HepG2 (cell line): ENCODE results near the gene ALKBH4. TPM values are rescaled to one million over a fixed set of nuclear protein-coding genes. Genes with fewer than 3 reads are reported as not detected.

ENCODE experiments used
- ATAC-seq: fragments of 200-7000 bp; cut with Tn5 transposase; 3 replicates; pipeline ENCODE4 v1.9.1; 2020; ENCODE audit warnings: mild to moderate bottlenecking, moderate library complexity
- Bru-seq: library from RNA; stranded (reverse); fragments of 400-500 nt; gene quantifications from one replicate; lab custom pipeline; 2021; lab: Mats Ljungman, UMichigan
- BruChase-seq, 2 experiments: library from RNA; stranded (reverse); fragments of 400-500 nt; gene quantifications; one replicate each; lab custom pipeline; 2021; lab: Mats Ljungman, UMichigan
- BruUV-seq: library from RNA; stranded (reverse); fragments of 400-500 nt; replicated peaks from 2 replicates; lab custom pipeline; 2021; lab: Mats Ljungman, UMichigan
- CTCF ChIA-PET: fragments of 300-600 bp; formaldehyde crosslinking; extraction: SDS; loops from one replicate; lab custom pipeline; 2021; ENCODE audit warnings: low total read pairs, inconsistent platforms, low intra/inter-chr PET ratio; lab: Yijun Ruan, JAX
- POLR2A ChIA-PET: fragments of 350-600 bp; sonication (Branson Sonifier 250); formaldehyde crosslinking; loops from one replicate; lab custom pipeline; 2020; ENCODE audit warnings: antibody characterized with exemption, inconsistent platforms; lab: Yijun Ruan, JAX
- DNase-seq: peaks from one replicate; pipeline ENCODE4 v3.0.0-alpha.2; 2015; ENCODE audit warnings: low spot score
- FAIRE-seq: peaks from 3 replicates; lab custom pipeline; 2011; peaks lifted over from hg19 to GRCh38; lab: Jason Lieb, UNC
- H2AFZ ChIP-seq: one replicate; pipeline ENCODE4 v1.6.1; 2011; ENCODE audit warnings: low read length, inconsistent platforms
- H3K27ac ChIP-seq: fragments of 300-600 bp; 3 replicates; pipeline ENCODE4 v1.8.0; 2011; ENCODE audit warnings: mixed run types, mild to moderate bottlenecking, mixed read lengths, low read length, inconsistent platforms; ENCODE audit not compliant: insufficient read depth; ENCODE audit errors: extremely low read length
- H3K27me3 ChIP-seq, 2 experiments: fragments of 200-600 bp in 1 of 2; 2 replicates in 1 of 2; 3 replicates in 1 of 2; pipeline versions ENCODE4 v1.6.0 to v1.8.0; 2011; ENCODE audit warnings: low read length in 2 of 2, mild to moderate bottlenecking in 2 of 2, moderate library complexity in 2 of 2, inconsistent platforms in 1 of 2; ENCODE audit not compliant: insufficient read depth in 2 of 2, control insufficient read depth in 1 of 2
- H3K36me3 ChIP-seq, 2 experiments: fragments of 200-600 bp in 1 of 2; replicated peaks in 1 of 2; 2 replicates in 1 of 2; 3 replicates in 1 of 2; pipeline versions ENCODE4 v1.5.1 to v1.8.0; 2011; ENCODE audit warnings: low read length in 2 of 2, inconsistent platforms in 1 of 2; ENCODE audit not compliant: insufficient read depth in 2 of 2, control insufficient read depth in 1 of 2
- H3K4me1 ChIP-seq: 2 replicates; pipeline ENCODE4 v1.5.1; 2012; ENCODE audit warnings: low read length, inconsistent platforms; ENCODE audit not compliant: insufficient read depth
- H3K4me2 ChIP-seq: 2 replicates; pipeline ENCODE4 v1.6.0; 2011; ENCODE audit warnings: low read depth, low read length, inconsistent platforms
- H3K4me3 ChIP-seq, 3 experiments: fragments of 200-600 bp in 1 of 3; sonication (generic), shearing (Covaris generic) in 1 of 3; replicated peaks in 1 of 3; 2 replicates each; pipeline ENCODE4 v1.5.1; 2011 to 2016; ENCODE audit warnings: low read length in 3 of 3, inconsistent platforms in 2 of 3, low read depth in 2 of 3, mild to moderate bottlenecking in 2 of 3, control low read depth in 1 of 3, mixed read lengths in 1 of 3; ENCODE audit not compliant: insufficient read depth in 1 of 3
- H3K79me2 ChIP-seq: one replicate; pipeline ENCODE4 v1.6.1; 2011; ENCODE audit warnings: low read length, inconsistent platforms; ENCODE audit not compliant: insufficient read depth
- H3K9ac ChIP-seq: 2 replicates; pipeline ENCODE4 v1.6.0; 2011; ENCODE audit warnings: mild to moderate bottlenecking, low read depth, low read length, inconsistent platforms; ENCODE audit not compliant: insufficient read depth
- H3K9me3 ChIP-seq: 2 replicates; pipeline ENCODE4 v1.5.1; 2012; ENCODE audit warnings: mild to moderate bottlenecking, low read length
- H4K20me1 ChIP-seq: 2 replicates; pipeline ENCODE4 v1.6.0; 2011; ENCODE audit warnings: inconsistent platforms, mild to moderate bottlenecking, low read length, moderate library complexity; ENCODE audit not compliant: insufficient read depth
- FUBP1 ChIP-seq: sonication (generic); formaldehyde crosslinking; IDR thresholded peaks from 2 replicates; pipeline ENCODE4 v1.5.1; 2020; ENCODE audit warnings: missing genetic modification reagents, mild to moderate bottlenecking, borderline replicate concordance
- HNRNPK ChIP-seq: fragments of 200-400 bp; formaldehyde crosslinking; IDR thresholded peaks from 2 replicates; pipeline ENCODE4 v1.6.1; 2018; ENCODE audit warnings: low read length, low read depth, moderate library complexity, mild to moderate bottlenecking; ENCODE audit not compliant: poor library complexity, severe bottlenecking
- MZF1 ChIP-seq: sonication (generic); formaldehyde crosslinking; IDR thresholded peaks from 2 replicates; pipeline ENCODE4 v1.8.1; 2023; ENCODE audit warnings: mild to moderate bottlenecking, missing genetic modification reagents, borderline replicate concordance
- PHF21A ChIP-seq: sonication (generic); formaldehyde crosslinking; IDR thresholded peaks from 2 replicates; pipeline ENCODE4 v1.5.0; 2020; ENCODE audit warnings: mild to moderate bottlenecking, missing genetic modification reagents
- POLR2AphosphoS5 ChIP-seq: IDR thresholded peaks from 2 replicates; pipeline ENCODE4 v1.6.1; 2012; ENCODE audit warnings: low read depth, low read length
- SNAPC5 ChIP-seq: sonication (generic); formaldehyde crosslinking; IDR thresholded peaks from 2 replicates; pipeline ENCODE4 v1.8.1; 2023; ENCODE audit warnings: mild to moderate bottlenecking, missing genetic modification reagents, borderline replicate concordance
- THYN1 ChIP-seq: sonication (generic); formaldehyde crosslinking; IDR thresholded peaks from 2 replicates; pipeline ENCODE4 v1.8.1; 2023; ENCODE audit warnings: low read depth, mild to moderate bottlenecking, moderate library complexity, missing genetic modification reagents, borderline replicate concordance
- ZNF280B ChIP-seq: sonication (generic); formaldehyde crosslinking; IDR thresholded peaks from 2 replicates; pipeline ENCODE4 v1.5.0; 2020; ENCODE audit warnings: missing genetic modification reagents, mild to moderate bottlenecking, borderline replicate concordance
- ZNF501 ChIP-seq: sonication (generic); formaldehyde crosslinking; IDR thresholded peaks from 2 replicates; pipeline ENCODE4 v1.5.1; 2020; ENCODE audit warnings: mild to moderate bottlenecking, moderate library complexity, missing genetic modification reagents
- ZNF577 ChIP-seq: sonication (generic); formaldehyde crosslinking; IDR thresholded peaks from 2 replicates; pipeline ENCODE4 v1.4.0; 2020; ENCODE audit warnings: mild to moderate bottlenecking, low read depth, missing genetic modification reagents, borderline replicate concordance
- ZNF660 ChIP-seq: sonication (generic); formaldehyde crosslinking; IDR thresholded peaks from 2 replicates; pipeline ENCODE4 v1.5.1; 2020; ENCODE audit warnings: mild to moderate bottlenecking, low read depth, missing genetic modification reagents, borderline replicate concordance
- ZNF788 ChIP-seq: sonication (generic); formaldehyde crosslinking; IDR thresholded peaks from 2 replicates; pipeline ENCODE4 v1.5.0; 2020; ENCODE audit warnings: mild to moderate bottlenecking, missing genetic modification reagents, borderline replicate concordance
- WGBS: methylation state at CpG from one replicate; pipeline ENCODE4 v1.1.6; 2017; ENCODE audit warnings: low lambda C conversion rate; 5-methylcytosine and 5-hydroxymethylcytosine counted together
- in situ Hi-C: cut with HindIII; loops from 2 replicates; pipeline ENCODE4 v1.10.0; 2017; ENCODE audit warnings: low pct_unique_long_range_greater_than_20kb; ENCODE audit not compliant: extremely low pct_ligation_motif_present
- intact Hi-C: fragments of 100-400 bp; cut with micrococcal nuclease; formaldehyde crosslinking; loops from one replicate; pipeline ENCODE4 v1.10.0; 2022; ENCODE audit not compliant: unreplicated experiment
- long read RNA-seq, 2 experiments: library from RNA in 1 of 2; library from polyadenylated mRNA in 1 of 2; stranded (forward) in 1 of 2; unstranded in 1 of 2; transcript quantifications; one replicate each; pipeline ENCODE4 v2.0.0, GENCODE V29; 2019 to 2022
- polyA minus RNA-seq, 3 experiments: library from RNA; depleted of rRNA, polyadenylated mRNA; stranded (reverse); fragments of >200 nt; gene quantifications; 2 replicates each; pipeline ENCODE4 v1.2.3, GENCODE V29; 2011; ENCODE audit warnings: low replicate concordance in 1 of 3
- polyA plus RNA-seq, 8 experiments: library from polyadenylated mRNA; depleted of rRNA in 3 of 8; stranded (reverse) in 7 of 8; unstranded in 1 of 8; fragments of >200 nt; fragmentation: Illumina TruSeq in 4 of 8; extraction: Trizol in 4 of 8; gene quantifications; 2 replicates each; pipeline versions ENCODE4 v1.2.1 to v1.2.3, GENCODE V29; 2011 to 2016; ENCODE audit warnings: low read depth in 4 of 8, missing spikeins in 1 of 8, mixed read lengths in 1 of 8; ENCODE audit not compliant: insufficient read depth in 1 of 8
- total RNA-seq, 5 experiments: library from RNA; depleted of rRNA; stranded (reverse); fragments of >200 nt; fragmentation: Illumina TruSeq; extraction: Trizol; gene quantifications; 2 replicates each; pipeline ENCODE4 v1.2.3, GENCODE V29; 2016; ENCODE audit warnings: low read depth in 1 of 5

Gene ALKBH4
- 8.7 and 8.8 TPM in 2 replicates for total RNA-seq (2016; rRNA removed; fragmentation: Illumina TruSeq; extraction: Trizol)
- 2.1 and 2.5 TPM in 2 replicates for total RNA-seq (2016; cell fraction: cytosol; rRNA removed; fragmentation: Illumina TruSeq; extraction: Trizol; ENCODE audit: low read depth)
- total RNA-seq (2016; cell fraction: insoluble cytoplasmic fraction; rRNA removed; fragmentation: Illumina TruSeq; extraction: Trizol), result 6.9 and 9.3 TPM in 2 replicates
- 6.9 and 7.4 TPM in 2 replicates for total RNA-seq (2016; cell fraction: membrane; rRNA removed; fragmentation: Illumina TruSeq; extraction: Trizol)
- 3.8 and 3.9 TPM in 2 replicates for total RNA-seq (2016; cell fraction: nucleus; rRNA removed; fragmentation: Illumina TruSeq; extraction: Trizol)
- 2.6 and 3.4 TPM in 2 replicates for polyA plus RNA-seq (2011; rRNA removed)
- 3.1 and 5.0 TPM in 2 replicates for polyA plus RNA-seq (2011; cell fraction: cytosol; rRNA removed)
- polyA plus RNA-seq (2011; cell fraction: nucleus; rRNA removed), result 3.8 and 3.9 TPM in 2 replicates
- 3.5 and 3.6 TPM in 2 replicates for polyA plus RNA-seq (2012)
- 2.2 and 2.6 TPM in 2 replicates for polyA plus RNA-seq (2016; cell fraction: cytosol; fragmentation: Illumina TruSeq; extraction: Trizol; ENCODE audit: low read depth)
- 7.8 and 9.2 TPM in 2 replicates for polyA plus RNA-seq (2016; cell fraction: insoluble cytoplasmic fraction; fragmentation: Illumina TruSeq; extraction: Trizol; ENCODE audit: low read depth)
- polyA plus RNA-seq (2016; cell fraction: membrane; fragmentation: Illumina TruSeq; extraction: Trizol; ENCODE audit: low read depth), result 4.0 and 4.1 TPM in 2 replicates
- polyA plus RNA-seq (2016; cell fraction: nucleus; fragmentation: Illumina TruSeq; extraction: Trizol; ENCODE audit: insufficient read depth, low read depth), result 6.3 and 7.8 TPM in 2 replicates
- polyA minus RNA-seq (2011; rRNA and poly(A)+ RNA removed; ENCODE audit: low replicate concordance), result 3.9 and 4.8 TPM in 2 replicates
- polyA minus RNA-seq (2011; cell fraction: cytosol; rRNA and poly(A)+ RNA removed), result 1.2 and 2.4 TPM in 2 replicates
- 3.6 and 5.1 TPM in 2 replicates for polyA minus RNA-seq (2011; cell fraction: nucleus; rRNA and poly(A)+ RNA removed)
- percentile 53 among the genes with signal in this experiment for Bru-seq, nascent RNA
- percentile 60 among the genes with signal in this experiment for BruChase-seq, experiment 1, labeled RNA remaining after a 6-hour chase
- BruChase-seq, experiment 2, labeled RNA remaining after a 2-hour chase, result percentile 58 among the genes with signal in this experiment
- long read RNA-seq, experiment 1, transcript ALKBH4-202 (3 exons, 1,405 nt), result minor isoform, 5 of 31 reads
- long read RNA-seq, experiment 1, transcript ALKBH4-201 (3 exons, 2,105 nt), result major isoform, 23 of 31 reads
- long read RNA-seq, experiment 1, partial matches to known transcripts, result 1 of 31 reads
- long read RNA-seq, experiment 1, other reads (novel, unspliced or antisense), result 2 of 31 reads
- long read RNA-seq, experiment 2, transcript ALKBH4-201 (3 exons, 2,105 nt), result major isoform, 16 of 24 reads
- long read RNA-seq, experiment 2, partial matches to known transcripts, result 0 of 24 reads
- long read RNA-seq, experiment 2, other reads (novel, unspliced or antisense), result 6 of 24 reads

GRCh38 chr7:102464577-102465280, at the start of gene ALKBH4, which contains the start of gene LRWD1:
Gene ALKBH4 (minus strand): TSS chr7:102464863. CDS start chr7:102464836, 27 bp downstream.
Gene LRWD1 (plus strand): TSS chr7:102464984. CDS start chr7:102465081, 97 bp downstream.
- H3K4me3 ChIP-seq, result peak within 1 kb of the TSS; percentile 93 to 100 (median 94)
- BruUV-seq, result no TSS peak
- H3K4me1 ChIP-seq, result peaks cover 25% of the 10 kb centered on the region
- POLR2A ChIA-PET, result interaction anchor here (1.9 kb wide), 1 partner anchor 13 kb away, joined by 5 read pairs; no protein-coding TSS in a partner anchor
- peak within 1 kb of the TSS; percentile 59 for H3K27ac ChIP-seq
- H3K79me2 ChIP-seq, result peaks cover 14% of the 10 kb centered on the region
- CTCF ChIA-PET, result no interaction called here
- peak; percentile 82 for DNase-seq
- peak within 1 kb of the TSS; percentile 95 for H3K9ac ChIP-seq
- intact Hi-C loops (no loop called here), in situ Hi-C loops (no loop called here)
- H4K20me1 ChIP-seq, result no peaks in the 10 kb centered on the region
- H3K4me2 ChIP-seq, result peak within 1 kb of the TSS; percentile 87
- under 1% methylated on average over 24 of the region's 81 CpGs for WGBS
- peaks cover 0 to 5% of the 10 kb centered on the region in 2 experiments; a peak in 2 of 5 replicates for H3K27me3 ChIP-seq
- ATAC-seq, result peak; percentile 90
- peak; percentile 46 for FAIRE-seq
- H2AFZ ChIP-seq, result peak within 1 kb of the TSS; percentile 93
- H3K9me3 ChIP-seq, result no peaks in the 10 kb centered on the region
- peaks cover 0 to 3% of the 10 kb centered on the region in 2 experiments; a peak in 2 of 5 replicates for H3K36me3 ChIP-seq
- no peak for TF ChIP-seq MZF1 (CRISPR knock-in tag)
- peak; percentile 81; the same call in 1 of the 2 replicates for TF ChIP-seq ZNF280B (CRISPR knock-in tag)
- peak; percentile 51 for TF ChIP-seq HNRNPK
- TF ChIP-seq ZNF660 (CRISPR knock-in tag), result no peak
- no peak for TF ChIP-seq SNAPC5 (CRISPR knock-in tag)
- no peak for TF ChIP-seq ZNF577
- no peak for TF ChIP-seq PHF21A (CRISPR knock-in tag)
- peak; percentile 81; the same call in 1 of the 2 replicates for TF ChIP-seq ZNF788 (CRISPR knock-in tag)
- peak; percentile 67 for TF ChIP-seq ZNF501 (CRISPR knock-in tag)
- TF ChIP-seq POLR2AphosphoS5, result peak; percentile 70
- TF ChIP-seq THYN1 (CRISPR knock-in tag), result no peak
- no peak for TF ChIP-seq FUBP1 (CRISPR knock-in tag)
